HCEC 1CT (cell line): ENCODE data around the gene YIPF1.

Source experiments
- DNase-seq: peaks from one replicate; pipeline ENCODE4 v3.0.0-alpha.2; 2017

The YIPF1 gene

DNA sequence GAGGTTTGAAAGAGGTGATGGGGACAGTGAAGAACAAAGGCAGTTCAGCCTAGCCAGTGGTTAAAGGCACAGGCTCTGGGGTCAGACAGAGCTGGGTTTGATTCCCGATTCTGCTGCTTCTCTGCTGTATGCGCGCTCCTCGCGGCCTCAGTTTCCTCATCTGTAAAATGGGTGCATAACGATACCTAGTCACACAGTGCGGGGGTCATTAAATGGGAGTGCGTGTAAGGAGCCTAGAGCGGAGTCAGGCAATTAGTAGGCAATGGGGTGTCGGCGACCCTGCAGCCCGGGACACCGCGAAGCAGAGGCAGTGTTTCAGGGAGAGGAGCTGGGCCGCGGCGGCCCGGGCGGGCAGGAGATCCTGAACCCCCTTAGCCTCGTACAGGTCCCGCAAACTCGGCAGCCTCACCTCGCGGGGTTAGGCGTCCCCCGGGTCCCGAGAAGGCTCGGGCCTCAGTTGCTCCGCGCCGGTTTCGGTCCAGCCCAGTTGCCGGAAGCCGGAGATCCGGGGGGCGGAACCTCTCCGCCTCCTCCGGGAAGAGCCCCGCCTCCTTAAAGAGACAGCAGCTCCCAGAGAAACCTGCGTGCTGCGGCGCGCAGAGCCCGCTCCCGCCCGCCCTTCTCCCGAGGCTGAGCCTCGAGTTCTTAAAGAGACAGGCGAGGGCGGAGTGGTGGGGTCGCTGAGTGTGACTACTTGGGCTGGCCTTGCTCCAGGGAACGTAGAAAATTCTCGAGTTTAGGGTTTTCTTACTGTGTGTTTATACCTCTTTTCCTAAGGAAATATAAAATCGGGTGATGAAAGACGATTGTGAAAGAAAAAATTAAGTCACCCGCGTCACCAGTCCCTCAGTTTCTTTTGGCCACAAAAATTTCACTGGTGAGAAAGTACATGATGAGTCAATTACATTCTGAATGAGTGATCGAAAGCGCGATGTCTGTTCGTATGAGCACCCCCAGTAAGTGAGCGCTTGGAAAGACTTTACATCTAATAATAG, at the start of gene YIPF1:
Gene YIPF1 (minus strand): TSS at position 494 of the 995 bp plus-strand sequence. CDS start 860 bp downstream, outside the sequence.
- peak; percentile 89 for DNase-seq

DNA sequence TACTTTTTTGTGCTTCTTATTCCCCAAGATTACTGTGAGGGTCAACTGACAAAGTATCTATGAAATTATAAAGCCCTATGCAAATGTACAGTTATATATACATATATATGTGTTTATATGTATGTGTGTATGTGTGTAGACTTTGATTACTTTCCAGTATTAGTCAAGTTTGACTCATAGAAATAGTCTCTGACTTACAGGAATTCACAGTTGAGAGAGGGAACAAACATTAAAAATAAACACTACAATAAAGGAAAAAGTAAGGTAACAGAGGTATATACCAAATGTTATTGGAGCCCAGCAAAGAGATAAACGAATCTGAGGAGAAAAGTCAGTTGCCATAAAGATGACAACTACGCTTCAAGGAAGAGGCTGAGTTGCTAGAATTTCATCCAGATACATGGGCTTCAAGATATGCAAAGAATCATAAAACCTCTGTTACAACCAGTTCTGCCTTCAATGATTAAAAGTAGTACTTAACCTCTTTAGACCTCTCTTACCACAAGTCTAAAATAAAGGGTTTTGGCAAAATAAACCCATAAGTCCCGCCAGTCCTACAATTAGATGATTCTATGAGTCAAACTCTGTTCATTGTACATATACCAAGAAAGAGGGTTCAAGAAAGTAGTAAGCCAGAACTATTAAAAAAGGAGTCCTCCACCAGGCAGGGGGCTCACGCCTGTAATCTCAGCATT, 48.7 kb upstream of the YIPF1 start:
- DNase-seq = peak; percentile 85

DNA sequence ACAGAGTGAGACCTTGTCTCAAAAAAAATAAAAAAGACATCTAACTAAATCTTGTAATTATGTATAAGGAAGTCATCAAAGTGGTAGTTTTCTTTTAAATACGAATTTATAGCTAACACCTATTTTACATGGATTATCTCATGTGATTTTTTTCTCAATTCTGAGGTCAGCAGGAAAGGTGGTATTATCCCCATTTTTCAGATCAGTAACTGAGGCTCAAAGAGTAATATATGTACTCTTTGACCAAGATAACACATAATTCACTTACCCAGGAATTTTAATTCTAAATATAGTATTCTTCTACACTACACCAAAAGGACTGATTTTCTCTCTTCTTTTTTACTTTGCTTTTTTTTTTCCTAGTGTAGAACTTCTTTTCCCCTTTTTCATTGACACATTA, 46.8 kb upstream of the YIPF1 start:
- DNase-seq = no peak

DNA sequence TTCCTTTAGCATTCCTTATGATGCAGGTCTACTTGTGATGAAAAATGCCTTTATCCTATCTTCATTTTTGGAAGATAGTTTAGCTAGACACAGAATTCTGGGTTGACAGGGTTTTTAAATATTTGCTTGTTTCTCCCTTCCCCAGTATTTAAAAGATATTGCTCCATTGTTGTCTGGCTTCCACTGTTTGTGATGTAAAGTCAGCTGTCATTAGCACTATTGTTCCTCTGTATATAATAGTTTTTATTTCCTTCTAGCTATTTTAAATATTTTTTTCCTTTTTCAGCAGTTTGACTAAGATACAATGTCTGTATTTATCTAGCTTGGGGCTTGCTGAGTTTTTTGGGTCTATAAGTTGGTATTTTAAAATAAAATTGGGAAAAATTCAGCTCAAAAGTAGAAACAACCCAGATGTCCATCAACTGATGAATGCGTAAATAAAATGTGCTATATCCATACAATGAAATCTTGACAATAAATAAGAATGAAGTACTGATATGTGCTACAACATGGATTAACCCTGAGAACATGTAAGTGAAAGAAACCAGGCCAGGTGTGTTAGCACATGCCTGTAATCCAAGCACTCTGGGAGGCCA, 44.7 kb upstream of the YIPF1 start:
- no peak for DNase-seq

DNA sequence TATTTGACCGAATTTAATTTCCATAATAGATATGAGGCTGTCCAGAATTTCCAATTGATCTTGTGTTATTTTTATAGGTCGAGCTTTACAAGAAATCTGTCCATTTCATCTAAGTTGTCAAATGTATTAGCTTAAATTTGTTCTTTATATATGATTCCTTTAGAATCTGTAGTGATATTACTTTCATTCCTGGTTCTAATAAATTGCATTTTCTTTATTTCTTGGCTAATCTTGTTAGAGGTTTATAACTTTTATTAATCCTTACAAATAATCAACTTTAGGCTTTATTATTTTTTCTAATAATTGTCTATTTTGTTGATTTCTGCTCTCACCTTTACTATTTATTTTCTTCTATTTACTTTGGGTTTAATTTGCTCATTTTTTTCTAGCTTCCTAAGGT, 41.9 kb upstream of the YIPF1 start:
- DNase-seq = no peak

DNA sequence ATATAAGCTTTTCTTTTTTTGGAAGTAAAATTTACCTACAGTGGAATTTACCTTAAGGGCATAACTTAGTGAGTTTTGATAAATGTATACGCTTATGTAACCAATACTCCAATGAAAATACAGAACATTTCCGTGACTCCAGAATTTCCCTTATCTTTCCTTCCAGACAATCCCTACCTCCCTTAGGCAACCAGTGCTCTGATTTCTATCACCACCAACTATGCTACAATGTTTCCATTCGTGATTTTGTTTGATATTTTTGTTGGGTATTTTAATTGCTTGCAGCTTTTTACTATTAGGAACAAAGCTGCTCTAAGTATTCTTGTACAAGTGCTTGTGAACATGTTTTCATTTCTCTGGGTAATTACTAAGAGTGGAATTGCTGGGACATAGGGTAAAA, 41.3 kb upstream of the YIPF1 start:
- no peak for DNase-seq

DNA sequence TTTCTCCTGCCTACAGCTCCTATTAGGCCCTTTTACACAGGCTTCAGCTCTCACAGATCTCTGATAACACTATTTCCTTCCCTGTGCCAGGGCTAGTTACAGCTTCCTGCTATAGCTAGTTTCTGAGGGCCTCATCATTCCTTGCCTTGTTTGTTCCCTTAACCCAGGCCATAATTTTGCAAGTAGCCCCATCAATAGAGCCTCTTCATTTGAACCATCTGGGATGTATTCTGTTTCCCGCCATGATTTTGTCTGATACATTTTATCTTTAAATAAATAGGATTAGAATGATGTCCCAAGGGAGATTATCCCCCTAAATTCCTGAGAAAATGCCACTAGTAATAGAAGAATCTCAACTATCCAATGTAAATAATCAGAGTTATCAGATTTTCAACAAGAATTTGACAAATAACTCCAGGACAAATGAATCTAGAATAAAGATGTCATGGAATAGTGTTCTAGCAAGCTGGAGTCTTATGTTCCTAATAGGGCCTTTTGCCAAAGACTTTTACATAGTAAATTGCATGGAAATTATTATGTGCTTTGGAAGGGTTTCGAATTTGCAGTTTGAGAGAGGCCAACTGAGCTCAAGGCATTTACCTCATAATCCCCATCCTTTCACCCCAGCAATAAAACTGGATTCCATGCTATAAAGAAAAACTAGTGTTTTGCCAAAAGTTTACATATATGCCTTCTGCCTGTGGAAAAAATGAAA, 39.8 kb upstream of the YIPF1 start:
- no peak for DNase-seq

DNA sequence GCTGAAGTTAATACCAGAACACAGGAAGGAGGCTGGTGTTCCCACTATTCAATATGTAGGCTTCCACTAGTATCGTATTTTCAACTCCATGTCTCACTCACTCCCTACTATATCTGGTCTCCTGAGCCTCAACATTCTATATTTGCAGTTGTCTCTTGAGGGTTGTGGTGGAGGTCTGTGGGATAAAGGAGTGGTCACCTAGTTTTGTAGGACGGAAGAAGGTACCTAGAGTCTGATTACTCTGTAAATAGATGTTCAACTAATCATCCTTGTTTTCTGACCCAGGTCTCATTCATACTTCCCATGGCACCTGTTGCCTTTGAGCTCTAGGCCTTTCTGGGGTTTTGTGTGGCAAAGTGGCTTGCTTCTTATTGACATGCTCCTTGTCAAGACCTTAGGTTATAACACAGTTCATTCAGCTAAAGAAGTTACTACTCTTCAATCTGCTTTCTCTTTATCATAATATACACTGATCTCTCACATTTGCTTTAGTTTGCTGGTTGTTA, 37.8 kb upstream of the YIPF1 start:
- no peak for DNase-seq

DNA sequence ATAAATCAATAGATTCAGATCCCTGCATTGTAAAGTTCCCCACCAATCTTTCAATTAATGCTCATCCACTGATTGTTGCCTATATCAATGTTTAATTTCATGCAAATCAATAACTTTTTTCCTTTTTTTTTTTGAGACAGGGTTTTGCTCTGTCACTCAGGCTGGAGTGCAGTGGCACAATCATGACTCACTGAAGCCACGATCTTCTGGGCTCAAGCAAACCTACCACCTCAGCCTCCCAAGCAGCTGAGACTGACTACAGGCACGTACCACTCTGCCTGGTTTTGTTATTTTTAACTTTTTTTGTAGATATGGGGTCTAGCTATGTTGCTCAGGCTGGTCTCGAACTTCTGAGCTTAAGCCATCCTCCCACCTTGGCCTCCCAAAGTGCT, 30.1 kb upstream of the YIPF1 start:
- DNase-seq = no peak

DNA sequence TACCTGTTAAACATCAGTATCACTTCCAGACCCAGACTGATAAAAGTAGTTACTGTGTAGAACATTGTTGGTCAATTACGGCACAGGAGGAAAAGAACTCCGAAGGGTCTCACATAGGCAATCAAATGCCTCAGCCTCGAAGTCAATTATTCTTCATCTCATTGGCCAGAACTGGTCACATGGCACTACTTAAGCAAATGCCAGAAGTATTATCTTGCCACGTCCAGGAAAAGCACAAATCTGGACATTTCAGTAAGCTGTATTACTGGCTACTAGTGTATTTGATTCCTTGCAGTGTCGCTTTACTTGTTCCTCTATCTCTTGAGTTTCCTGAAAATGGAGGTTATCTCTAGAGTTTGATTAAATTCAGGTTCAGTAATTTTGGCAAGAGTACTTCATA, 28.7 kb upstream of the YIPF1 start:
- DNase-seq = no peak

DNA sequence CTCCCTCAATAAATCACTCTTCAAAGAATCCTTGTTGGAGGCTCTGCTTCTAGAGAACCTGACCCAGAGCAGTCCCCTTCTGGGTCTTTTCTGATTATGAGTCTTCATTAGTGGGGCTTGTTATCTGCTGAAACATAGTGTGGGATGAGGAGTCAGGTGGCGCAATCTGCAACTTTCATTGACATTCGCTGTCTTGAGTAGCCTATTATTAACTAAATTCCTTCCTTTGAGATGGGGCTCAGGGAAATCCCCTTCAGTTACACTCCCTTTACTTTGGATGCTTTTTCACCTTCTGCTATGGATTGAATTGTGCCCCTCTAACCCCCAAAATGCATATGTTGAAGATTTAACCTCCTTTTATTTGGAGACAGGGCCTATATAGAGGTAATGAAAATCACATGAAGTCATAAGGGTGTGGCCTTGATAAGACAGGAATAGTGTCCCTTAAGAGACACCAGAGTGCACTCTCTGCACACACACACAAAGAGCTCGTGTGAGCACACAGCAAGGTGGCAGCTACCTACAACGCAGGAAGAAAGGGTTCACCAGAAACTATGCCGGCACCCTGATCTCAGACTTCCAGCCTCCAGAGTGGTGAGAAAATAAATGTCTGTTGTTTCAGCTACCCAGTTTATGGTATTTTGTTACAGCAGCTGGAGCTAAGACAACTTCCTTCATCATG, 23.9 kb upstream of the YIPF1 start:
- DNase-seq = no peak

DNA sequence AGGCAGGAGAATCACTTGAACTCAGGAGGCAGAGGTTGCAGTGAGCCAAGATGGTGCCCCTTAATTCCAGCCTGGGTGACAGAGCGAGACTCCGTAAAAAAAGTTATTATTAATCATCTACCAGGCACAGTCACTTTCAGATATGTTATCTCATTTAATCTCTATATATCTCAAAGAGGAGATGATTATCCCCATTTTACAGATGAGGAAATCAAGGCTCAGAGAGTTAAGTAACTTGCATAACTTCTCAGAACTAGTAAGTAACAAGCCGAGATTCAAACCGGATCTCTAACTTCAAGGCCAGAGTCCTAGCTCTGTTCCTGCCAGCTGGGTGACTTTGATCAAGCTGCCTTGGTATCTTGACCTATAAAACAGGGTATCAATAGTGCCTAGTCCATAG, 21.8 kb upstream of the YIPF1 start:
- no peak for DNase-seq

DNA sequence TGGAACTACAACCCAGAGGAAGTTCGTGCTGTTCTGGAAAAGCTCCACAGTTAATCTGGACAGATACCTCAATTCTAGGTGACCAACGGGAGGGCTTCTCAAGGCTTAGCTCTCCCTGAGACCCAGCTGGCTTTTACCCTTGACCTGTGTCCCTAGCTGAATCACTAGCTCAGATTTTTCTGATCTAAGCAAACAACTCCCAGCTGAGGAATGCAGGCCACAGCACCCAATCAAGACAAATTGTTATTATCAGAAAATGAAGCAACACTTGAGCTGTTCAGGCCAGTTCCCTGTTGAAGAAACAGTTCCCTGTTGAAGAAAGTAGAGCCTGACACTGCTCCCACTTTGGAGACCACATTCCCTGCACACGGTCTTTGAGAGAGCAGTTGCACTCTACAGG, 20.3 kb upstream of the YIPF1 start:
- DNase-seq = peak; percentile 28

DNA sequence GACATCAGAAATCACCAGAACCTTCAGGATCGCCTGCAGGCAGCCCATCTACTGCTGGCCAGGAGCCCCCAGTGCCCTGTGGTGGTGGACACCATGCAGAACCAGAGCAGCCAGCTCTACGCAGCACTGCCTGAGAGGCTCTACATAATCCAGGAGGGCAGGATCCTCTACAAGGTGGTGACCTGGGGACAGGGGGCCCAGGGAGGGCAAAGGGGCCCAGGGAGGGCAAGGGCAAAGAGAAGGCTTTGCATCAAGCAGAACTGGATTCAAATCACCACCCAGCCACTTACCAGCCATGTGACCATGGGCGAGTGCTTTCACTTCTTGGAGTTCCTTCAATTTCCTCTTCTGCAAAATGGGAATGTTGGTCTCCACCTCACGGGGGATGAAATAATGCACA, 16.5 kb upstream of the YIPF1 start:
- no peak for DNase-seq

DNA sequence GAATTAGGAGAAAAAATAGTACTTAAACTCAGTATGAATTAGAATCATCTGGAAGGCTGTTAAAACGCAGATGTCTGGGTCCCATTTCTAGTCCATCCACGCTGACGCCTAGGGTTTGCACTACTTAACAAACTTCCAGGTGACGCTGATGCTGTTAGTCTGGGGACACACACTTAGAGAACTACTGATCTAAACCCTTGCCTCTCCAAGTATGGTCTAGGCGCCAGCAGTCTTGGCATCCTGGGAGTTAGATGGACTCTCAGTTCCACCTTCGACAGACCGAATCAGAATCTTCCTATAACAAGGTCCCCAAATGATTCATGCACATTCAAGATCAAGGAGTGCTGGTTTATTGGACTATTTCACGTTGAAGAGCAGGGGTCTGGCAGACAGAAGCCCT, 15.9 kb upstream of the YIPF1 start:
- no peak for DNase-seq

DNA sequence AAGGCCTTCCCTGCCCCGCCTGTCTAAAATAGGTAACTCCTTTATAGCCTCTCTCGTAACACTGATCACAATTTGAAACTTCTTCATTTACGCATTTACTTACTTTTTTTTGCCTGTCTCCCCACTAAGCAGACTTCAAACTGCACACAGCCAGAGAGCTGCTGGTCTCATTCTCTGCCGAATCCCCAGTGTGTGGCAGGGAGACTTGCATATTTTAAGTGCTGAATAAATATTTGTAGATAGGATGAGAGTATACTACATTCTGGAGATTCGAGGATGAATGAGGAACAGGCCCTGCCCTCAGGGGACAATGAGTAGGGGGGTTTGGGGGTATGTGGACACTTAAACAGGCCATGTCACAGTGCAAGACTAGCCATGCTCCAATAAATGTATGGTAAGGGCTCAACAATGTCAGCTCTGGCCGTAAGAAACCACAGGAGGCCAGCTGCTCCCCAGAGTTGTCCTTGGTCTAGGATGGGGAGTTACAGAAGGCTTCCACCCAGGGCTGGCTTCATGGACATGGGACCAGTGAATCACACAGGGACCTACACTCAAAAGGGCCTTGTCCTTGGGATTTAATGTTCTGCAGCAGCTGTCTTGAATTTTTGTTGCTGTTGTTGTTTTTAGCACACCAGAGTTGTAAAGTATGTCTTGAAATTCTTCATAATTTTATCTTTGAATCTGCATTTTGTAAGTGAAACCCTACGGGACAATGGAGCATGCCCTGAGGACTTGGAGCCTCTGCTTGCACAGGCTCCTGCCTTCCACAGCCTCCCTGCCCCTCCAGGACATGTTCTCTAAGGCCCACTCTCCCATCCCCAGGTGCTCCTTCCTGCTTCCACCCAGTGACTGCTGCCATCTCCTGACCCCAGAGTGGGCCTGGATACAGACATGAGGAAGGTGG, 12.9 kb upstream of the YIPF1 start:
- no peak for DNase-seq

DNA sequence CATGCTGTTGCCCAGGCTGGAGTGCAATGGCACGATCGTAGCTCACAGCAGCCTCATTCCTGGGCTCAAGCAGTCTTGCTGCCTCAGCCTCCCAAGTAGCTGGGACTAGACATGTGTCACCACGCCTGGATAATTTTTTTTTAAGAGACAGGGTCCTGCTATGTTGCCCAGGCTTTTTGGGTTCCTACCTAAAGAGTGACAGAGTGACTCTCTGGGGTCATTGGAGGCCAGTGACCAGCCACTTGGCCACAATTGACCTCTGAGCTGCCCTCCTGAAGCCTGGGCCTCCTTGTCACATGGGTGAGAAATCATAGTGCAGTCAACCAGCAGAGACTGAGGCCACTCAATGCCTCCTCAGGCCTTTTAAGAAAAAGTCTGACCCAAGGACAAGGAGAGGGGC, 10.1 kb upstream of the YIPF1 start:
- no peak for DNase-seq

DNA sequence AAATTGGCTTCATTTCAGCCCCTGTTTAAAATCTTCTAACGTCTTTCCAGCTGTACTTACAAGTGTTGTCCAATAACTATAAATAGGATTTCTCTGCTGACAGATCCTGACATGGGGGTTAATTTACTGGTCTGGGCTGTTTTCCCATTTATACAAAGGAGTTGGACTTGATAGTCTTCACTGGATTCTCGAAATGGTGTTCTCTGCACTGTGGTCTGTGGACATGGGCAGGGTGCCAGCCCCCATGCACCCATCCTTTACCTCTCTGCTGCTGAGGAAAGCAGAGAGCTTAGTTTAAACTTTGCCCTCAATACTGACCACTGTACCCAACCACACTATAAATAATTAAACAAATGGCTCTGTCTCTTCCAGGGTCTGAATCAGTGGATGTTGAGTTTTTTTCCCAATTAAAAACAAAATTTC, 9.6 kb upstream of the YIPF1 start:
- DNase-seq = peak; percentile 17

DNA sequence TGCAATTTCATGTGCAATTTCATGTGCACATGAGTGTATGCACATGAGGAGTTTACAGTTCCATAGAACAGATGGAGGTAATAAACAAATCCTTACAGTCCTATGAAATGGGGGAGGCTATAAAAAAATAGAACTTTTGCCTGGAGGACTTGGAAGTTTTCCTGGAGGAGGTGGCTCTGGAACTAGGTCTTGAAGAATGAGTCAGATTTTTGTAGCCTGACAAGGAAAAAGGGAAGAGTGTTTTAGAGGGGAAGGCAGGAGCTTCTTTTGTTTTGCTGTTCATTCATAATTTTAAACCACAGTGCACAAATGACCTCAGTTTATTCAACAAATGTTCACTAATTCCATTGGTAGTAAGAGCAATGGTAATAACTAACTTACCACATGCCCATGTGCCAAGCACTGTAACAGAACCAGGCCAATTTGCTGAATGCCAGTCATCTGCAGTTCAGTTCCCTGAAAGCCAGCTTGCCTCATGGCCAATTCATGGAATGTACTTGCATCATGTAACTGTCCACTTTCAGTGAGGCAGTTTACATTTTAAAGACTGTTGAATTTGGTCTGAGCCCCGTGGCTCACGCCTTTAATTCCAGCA, 7.1 kb upstream of the YIPF1 start:
- DNase-seq = peak; percentile 81

DNA sequence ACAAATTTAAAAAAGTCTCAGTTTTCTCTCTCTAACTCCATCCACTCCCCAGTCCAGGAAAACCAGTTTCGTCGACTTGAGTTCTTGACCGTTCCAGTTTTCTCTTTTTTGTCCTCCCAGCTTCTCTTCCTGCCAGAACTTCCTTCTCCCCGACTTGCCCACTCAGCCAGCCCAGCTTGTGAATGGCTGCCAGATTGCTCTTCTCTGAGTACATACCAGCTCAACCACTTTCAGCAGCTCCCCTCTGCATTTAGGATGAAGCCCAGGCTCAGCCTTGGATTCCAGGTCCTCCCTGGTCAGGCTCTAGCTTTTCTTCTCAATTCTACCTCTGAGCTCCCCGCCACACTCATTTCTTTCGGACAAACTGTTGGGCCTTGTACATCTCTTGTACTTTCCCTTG, 5.8 kb upstream of the YIPF1 start:
- no peak for DNase-seq

DNA sequence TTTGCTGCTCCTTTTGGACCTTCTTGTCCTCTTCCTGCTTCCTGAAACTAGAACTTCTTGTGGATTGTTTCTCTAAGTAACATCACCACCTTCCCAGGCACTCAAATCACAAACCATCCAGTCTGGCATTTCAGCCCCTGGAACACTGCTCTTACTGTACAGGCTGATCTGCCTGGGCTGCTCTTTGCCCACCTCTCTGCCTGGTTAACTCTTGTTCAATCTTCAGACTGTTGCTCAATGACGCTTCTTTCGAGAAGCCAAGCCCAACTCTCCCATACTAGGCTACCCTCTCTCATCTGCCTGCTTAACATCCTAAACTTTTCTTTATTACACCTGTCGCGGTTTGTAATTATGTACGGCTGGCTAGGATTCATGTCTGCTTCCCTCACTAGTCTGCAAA, 5.0 kb upstream of the YIPF1 start:
- no peak for DNase-seq
